WTC11 (cell line): ENCODE data around the gene TRPM4. TPM values are rescaled to one million over a fixed set of nuclear protein-coding genes. Genes with fewer than 3 reads are reported as not detected.

Experiments
- ATF1 ChIP-seq: sonication (generic); formaldehyde crosslinking; IDR thresholded peaks from 2 replicates; pipeline ENCODE4 v1.8.1; 2023; ENCODE audit warnings: mild to moderate bottlenecking, moderate library complexity, missing genetic modification reagents
- CBFB ChIP-seq: sonication (generic); formaldehyde crosslinking; IDR thresholded peaks from 2 replicates; pipeline ENCODE4 v1.8.1; 2022; ENCODE audit warnings: mild to moderate bottlenecking, low read depth, missing genetic modification reagents
- CREM ChIP-seq: sonication (generic); formaldehyde crosslinking; IDR thresholded peaks from 2 replicates; pipeline ENCODE4 v1.8.1; 2022; ENCODE audit warnings: mild to moderate bottlenecking, missing genetic modification reagents, moderate library complexity
- ELF4 ChIP-seq: sonication (generic); formaldehyde crosslinking; IDR thresholded peaks from 2 replicates; pipeline ENCODE4 v1.8.1; 2022; ENCODE audit warnings: low read depth, mild to moderate bottlenecking, moderate library complexity, missing genetic modification reagents
- EMX1 ChIP-seq: fragments of 250-450 bp; sonication (Bioruptor Pico); IDR thresholded peaks from 2 replicates; pipeline ENCODE4 v1.8.0; 2021; ENCODE audit warnings: mild to moderate bottlenecking
- GRHL2 ChIP-seq: fragments of 250-450 bp; sonication (Bioruptor Pico); IDR thresholded peaks from 2 replicates; pipeline ENCODE4 v1.8.0; 2022; ENCODE audit warnings: mild to moderate bottlenecking, moderate library complexity; ENCODE audit not compliant: insufficient replicate concordance, severe bottlenecking
- NFYB ChIP-seq: sonication (generic); formaldehyde crosslinking; conservative IDR thresholded peaks from 2 replicates; pipeline ENCODE4 v1.8.0; 2022; ENCODE audit warnings: low read depth, missing genetic modification reagents
- NR2C2 ChIP-seq: sonication (generic); formaldehyde crosslinking; IDR thresholded peaks from 2 replicates; pipeline ENCODE4 v1.8.0; 2022; ENCODE audit warnings: mild to moderate bottlenecking, missing genetic modification reagents
- SMAD4 ChIP-seq: sonication (generic); formaldehyde crosslinking; IDR thresholded peaks from 2 replicates; pipeline ENCODE4 v1.8.0; 2022; ENCODE audit warnings: mild to moderate bottlenecking, missing genetic modification reagents
- SOX15 ChIP-seq: fragments of 250-450 bp; sonication (Bioruptor Pico); IDR thresholded peaks from 2 replicates; pipeline ENCODE4 v1.9.0; 2021; ENCODE audit warnings: mild to moderate bottlenecking
- SP1 ChIP-seq: sonication (generic); formaldehyde crosslinking; conservative IDR thresholded peaks from 2 replicates; pipeline ENCODE4 v1.8.1; 2022; ENCODE audit warnings: missing genetic modification reagents
- TCF7 ChIP-seq: sonication (generic); formaldehyde crosslinking; IDR thresholded peaks from 2 replicates; pipeline ENCODE4 v1.8.0; 2022; ENCODE audit warnings: mild to moderate bottlenecking, low read depth, missing genetic modification reagents, moderate library complexity
- TP53 ChIP-seq: sonication (generic); formaldehyde crosslinking; IDR thresholded peaks from 2 replicates; pipeline ENCODE4 v1.8.1; 2023; ENCODE audit warnings: mild to moderate bottlenecking, missing genetic modification reagents
- ZNF138 ChIP-seq: sonication (generic); formaldehyde crosslinking; conservative IDR thresholded peaks from 2 replicates; pipeline ENCODE4 v1.8.1; 2022; ENCODE audit warnings: mild to moderate bottlenecking, moderate library complexity, missing genetic modification reagents
- ZNF232 ChIP-seq: sonication (generic); formaldehyde crosslinking; IDR thresholded peaks from 2 replicates; pipeline ENCODE4 v1.8.0; 2022; ENCODE audit warnings: mild to moderate bottlenecking, missing genetic modification reagents
- ZNF317 ChIP-seq: sonication (generic); formaldehyde crosslinking; IDR thresholded peaks from 2 replicates; pipeline ENCODE4 v1.8.1; 2023; ENCODE audit warnings: low read depth, mild to moderate bottlenecking, moderate library complexity, missing genetic modification reagents, borderline replicate concordance
- total RNA-seq: library from RNA; stranded (reverse); gene quantifications from 3 replicates; pipeline ENCODE4 v1.2.3, GENCODE V29; 2021
- TF ChIP-seq, protein P1 (sequence below): fragments of 250-450 bp; sonication (Bioruptor Pico); IDR thresholded peaks from 2 replicates; pipeline ENCODE4 v1.9.0; 2021; ENCODE audit warnings: mild to moderate bottlenecking
- TF ChIP-seq, protein P2 (sequence below): sonication (generic); formaldehyde crosslinking; IDR thresholded peaks from 2 replicates; pipeline ENCODE4 v1.8.1; 2022; ENCODE audit warnings: missing genetic modification reagents, borderline replicate concordance
- TF ChIP-seq, protein P3 (sequence below): sonication (generic); formaldehyde crosslinking; conservative IDR thresholded peaks from 2 replicates; pipeline ENCODE4 v1.8.1; 2023; ENCODE audit warnings: mild to moderate bottlenecking, low read depth, missing genetic modification reagents, moderate library complexity
- TF ChIP-seq, protein P4 (sequence below): sonication (generic); formaldehyde crosslinking; IDR thresholded peaks from 2 replicates; pipeline ENCODE4 v1.8.0; 2022; ENCODE audit warnings: mild to moderate bottlenecking, missing genetic modification reagents
- TF ChIP-seq, protein P5 (sequence below): sonication (generic); formaldehyde crosslinking; IDR thresholded peaks from 2 replicates; pipeline ENCODE4 v1.8.0; 2022; ENCODE audit warnings: mild to moderate bottlenecking, missing genetic modification reagents
- TF ChIP-seq, protein P6 (sequence below): sonication (generic); formaldehyde crosslinking; conservative IDR thresholded peaks from 2 replicates; pipeline ENCODE4 v1.8.1; 2022; ENCODE audit warnings: mild to moderate bottlenecking, missing genetic modification reagents
- TF ChIP-seq, protein P7 (sequence below): fragments of 200-600 bp; IDR thresholded peaks from 2 replicates; pipeline ENCODE4 v1.8.0; 2022; ENCODE audit warnings: antibody characterized with exemption
- TF ChIP-seq, protein P8 (sequence below): sonication (generic); formaldehyde crosslinking; IDR thresholded peaks from 2 replicates; pipeline ENCODE4 v1.8.1; 2022; ENCODE audit warnings: low read depth, mild to moderate bottlenecking, moderate library complexity, missing genetic modification reagents, borderline replicate concordance
- TF ChIP-seq, protein P9 (sequence below): fragments of 250-450 bp; sonication (Bioruptor Pico); IDR thresholded peaks from 2 replicates; pipeline ENCODE4 v1.9.0; 2021; ENCODE audit warnings: moderate library complexity, mild to moderate bottlenecking, inconsistent platforms, borderline replicate concordance
- TF ChIP-seq, protein P10 (sequence below): sonication (generic); formaldehyde crosslinking; IDR thresholded peaks from 2 replicates; pipeline ENCODE4 v1.8.0; 2022; ENCODE audit warnings: mild to moderate bottlenecking, missing genetic modification reagents

Gene TRPM4
- total RNA-seq, 1 experiment from 2014 or later = 15.5 TPM

DNA sequence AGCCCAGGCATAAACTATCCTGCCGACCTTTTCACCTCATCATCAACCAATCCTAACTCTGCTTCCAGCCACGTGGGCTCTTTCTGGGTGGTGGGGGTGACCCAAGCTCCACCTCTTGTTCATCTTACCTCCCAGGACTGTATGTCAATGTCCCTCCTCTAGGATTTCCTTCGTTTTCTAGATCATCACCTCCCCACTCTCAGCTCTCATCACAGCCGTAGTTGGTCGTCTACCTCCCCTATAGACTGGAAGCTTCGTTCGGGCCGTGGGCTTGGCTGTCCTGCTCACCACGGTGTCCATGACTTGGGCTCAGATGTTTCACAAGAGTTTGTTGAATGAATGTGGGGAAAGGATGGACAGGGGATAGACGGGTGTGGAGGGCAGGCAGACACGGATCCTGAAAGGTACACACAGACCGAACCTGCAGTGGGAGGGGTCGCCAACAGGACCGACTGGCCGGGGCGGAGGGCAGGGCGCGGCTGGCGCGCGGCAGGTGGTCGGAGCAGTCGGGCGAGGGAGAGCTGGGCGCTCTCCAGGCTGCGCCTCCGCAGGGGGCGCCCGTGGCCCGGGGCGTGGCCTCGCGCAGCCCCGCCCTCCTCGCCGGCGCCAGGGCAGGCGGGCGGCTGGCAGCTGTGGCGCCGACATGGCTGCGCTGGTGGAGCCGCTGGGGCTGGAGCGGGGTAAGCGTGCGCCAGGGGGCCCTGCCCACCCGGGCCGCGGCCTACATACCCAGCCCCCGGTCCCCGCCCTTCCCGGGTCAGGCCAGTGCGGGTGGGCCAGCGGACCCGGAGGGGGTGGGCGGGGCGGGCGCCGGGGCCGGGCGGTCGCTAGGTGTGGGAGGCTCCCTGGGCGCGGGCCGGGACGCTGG, 43.6 kb upstream of the TRPM4 start, which contains the start of gene LIN7B (continued):
- TF ChIP-seq ELF4 (CRISPR knock-in tag) = no peak
- TF ChIP-seq SP1 (CRISPR knock-in tag) = peak; percentile 90
- TF ChIP-seq, protein P1, sequence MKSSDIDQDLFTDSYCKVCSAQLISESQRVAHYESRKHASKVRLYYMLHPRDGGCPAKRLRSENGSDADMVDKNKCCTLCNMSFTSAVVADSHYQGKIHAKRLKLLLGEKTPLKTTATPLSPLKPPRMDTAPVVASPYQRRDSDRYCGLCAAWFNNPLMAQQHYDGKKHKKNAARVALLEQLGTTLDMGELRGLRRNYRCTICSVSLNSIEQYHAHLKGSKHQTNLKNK (CRISPR knock-in tag) = no peak
- TF ChIP-seq, protein P2, sequence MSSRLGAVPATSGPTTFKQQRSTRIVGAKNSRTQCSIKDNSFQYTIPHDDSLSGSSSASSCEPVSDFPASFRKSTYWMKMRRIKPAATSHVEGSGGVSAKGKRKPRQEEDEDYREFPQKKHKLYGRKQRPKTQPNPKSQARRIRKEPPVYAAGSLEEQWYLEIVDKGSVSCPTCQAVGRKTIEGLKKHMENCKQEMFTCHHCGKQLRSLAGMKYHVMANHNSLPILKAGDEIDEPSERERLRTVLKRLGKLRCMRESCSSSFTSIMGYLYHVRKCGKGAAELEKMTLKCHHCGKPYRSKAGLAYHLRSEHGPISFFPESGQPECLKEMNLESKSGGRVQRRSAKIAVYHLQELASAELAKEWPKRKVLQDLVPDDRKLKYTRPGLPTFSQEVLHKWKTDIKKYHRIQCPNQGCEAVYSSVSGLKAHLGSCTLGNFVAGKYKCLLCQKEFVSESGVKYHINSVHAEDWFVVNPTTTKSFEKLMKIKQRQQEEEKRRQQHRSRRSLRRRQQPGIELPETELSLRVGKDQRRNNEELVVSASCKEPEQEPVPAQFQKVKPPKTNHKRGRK (CRISPR knock-in tag) = no peak
- no peak for TF ChIP-seq TP53 (CRISPR knock-in tag)
- TF ChIP-seq, protein P3, sequence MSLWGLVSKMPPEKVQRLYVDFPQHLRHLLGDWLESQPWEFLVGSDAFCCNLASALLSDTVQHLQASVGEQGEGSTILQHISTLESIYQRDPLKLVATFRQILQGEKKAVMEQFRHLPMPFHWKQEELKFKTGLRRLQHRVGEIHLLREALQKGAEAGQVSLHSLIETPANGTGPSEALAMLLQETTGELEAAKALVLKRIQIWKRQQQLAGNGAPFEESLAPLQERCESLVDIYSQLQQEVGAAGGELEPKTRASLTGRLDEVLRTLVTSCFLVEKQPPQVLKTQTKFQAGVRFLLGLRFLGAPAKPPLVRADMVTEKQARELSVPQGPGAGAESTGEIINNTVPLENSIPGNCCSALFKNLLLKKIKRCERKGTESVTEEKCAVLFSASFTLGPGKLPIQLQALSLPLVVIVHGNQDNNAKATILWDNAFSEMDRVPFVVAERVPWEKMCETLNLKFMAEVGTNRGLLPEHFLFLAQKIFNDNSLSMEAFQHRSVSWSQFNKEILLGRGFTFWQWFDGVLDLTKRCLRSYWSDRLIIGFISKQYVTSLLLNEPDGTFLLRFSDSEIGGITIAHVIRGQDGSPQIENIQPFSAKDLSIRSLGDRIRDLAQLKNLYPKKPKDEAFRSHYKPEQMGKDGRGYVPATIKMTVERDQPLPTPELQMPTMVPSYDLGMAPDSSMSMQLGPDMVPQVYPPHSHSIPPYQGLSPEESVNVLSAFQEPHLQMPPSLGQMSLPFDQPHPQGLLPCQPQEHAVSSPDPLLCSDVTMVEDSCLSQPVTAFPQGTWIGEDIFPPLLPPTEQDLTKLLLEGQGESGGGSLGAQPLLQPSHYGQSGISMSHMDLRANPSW = no peak
- TF ChIP-seq, protein P4, sequence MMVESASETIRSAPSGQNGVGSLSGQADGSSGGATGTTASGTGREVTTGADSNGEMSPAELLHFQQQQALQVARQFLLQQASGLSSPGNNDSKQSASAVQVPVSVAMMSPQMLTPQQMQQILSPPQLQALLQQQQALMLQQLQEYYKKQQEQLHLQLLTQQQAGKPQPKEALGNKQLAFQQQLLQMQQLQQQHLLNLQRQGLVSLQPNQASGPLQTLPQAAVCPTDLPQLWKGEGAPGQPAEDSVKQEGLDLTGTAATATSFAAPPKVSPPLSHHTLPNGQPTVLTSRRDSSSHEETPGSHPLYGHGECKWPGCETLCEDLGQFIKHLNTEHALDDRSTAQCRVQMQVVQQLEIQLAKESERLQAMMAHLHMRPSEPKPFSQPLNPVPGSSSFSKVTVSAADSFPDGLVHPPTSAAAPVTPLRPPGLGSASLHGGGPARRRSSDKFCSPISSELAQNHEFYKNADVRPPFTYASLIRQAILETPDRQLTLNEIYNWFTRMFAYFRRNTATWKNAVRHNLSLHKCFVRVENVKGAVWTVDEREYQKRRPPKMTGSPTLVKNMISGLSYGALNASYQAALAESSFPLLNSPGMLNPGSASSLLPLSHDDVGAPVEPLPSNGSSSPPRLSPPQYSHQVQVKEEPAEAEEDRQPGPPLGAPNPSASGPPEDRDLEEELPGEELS (CRISPR knock-in tag) = no peak
- TF ChIP-seq CBFB (CRISPR knock-in tag) = no peak
- no peak for TF ChIP-seq ZNF138 (CRISPR knock-in tag)
- no peak for TF ChIP-seq NFYB (CRISPR knock-in tag)
- TF ChIP-seq ZNF232 (CRISPR knock-in tag) = no peak
- TF ChIP-seq, protein P5, sequence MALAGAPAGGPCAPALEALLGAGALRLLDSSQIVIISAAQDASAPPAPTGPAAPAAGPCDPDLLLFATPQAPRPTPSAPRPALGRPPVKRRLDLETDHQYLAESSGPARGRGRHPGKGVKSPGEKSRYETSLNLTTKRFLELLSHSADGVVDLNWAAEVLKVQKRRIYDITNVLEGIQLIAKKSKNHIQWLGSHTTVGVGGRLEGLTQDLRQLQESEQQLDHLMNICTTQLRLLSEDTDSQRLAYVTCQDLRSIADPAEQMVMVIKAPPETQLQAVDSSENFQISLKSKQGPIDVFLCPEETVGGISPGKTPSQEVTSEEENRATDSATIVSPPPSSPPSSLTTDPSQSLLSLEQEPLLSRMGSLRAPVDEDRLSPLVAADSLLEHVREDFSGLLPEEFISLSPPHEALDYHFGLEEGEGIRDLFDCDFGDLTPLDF (CRISPR knock-in tag) = no peak
- no peak for TF ChIP-seq TCF7 (CRISPR knock-in tag)
- TF ChIP-seq ATF1 (CRISPR knock-in tag) = no peak
- TF ChIP-seq NR2C2 (CRISPR knock-in tag) = no peak
- TF ChIP-seq, protein P6, sequence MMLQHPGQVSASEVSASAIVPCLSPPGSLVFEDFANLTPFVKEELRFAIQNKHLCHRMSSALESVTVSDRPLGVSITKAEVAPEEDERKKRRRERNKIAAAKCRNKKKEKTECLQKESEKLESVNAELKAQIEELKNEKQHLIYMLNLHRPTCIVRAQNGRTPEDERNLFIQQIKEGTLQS (CRISPR knock-in tag) = no peak
- TF ChIP-seq, protein P7, sequence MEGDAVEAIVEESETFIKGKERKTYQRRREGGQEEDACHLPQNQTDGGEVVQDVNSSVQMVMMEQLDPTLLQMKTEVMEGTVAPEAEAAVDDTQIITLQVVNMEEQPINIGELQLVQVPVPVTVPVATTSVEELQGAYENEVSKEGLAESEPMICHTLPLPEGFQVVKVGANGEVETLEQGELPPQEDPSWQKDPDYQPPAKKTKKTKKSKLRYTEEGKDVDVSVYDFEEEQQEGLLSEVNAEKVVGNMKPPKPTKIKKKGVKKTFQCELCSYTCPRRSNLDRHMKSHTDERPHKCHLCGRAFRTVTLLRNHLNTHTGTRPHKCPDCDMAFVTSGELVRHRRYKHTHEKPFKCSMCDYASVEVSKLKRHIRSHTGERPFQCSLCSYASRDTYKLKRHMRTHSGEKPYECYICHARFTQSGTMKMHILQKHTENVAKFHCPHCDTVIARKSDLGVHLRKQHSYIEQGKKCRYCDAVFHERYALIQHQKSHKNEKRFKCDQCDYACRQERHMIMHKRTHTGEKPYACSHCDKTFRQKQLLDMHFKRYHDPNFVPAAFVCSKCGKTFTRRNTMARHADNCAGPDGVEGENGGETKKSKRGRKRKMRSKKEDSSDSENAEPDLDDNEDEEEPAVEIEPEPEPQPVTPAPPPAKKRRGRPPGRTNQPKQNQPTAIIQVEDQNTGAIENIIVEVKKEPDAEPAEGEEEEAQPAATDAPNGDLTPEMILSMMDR = no peak
- TF ChIP-seq, protein P8, sequence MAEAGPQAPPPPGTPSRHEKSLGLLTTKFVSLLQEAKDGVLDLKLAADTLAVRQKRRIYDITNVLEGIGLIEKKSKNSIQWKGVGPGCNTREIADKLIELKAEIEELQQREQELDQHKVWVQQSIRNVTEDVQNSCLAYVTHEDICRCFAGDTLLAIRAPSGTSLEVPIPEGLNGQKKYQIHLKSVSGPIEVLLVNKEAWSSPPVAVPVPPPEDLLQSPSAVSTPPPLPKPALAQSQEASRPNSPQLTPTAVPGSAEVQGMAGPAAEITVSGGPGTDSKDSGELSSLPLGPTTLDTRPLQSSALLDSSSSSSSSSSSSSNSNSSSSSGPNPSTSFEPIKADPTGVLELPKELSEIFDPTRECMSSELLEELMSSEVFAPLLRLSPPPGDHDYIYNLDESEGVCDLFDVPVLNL (CRISPR knock-in tag) = no peak
- TF ChIP-seq, protein P9, sequence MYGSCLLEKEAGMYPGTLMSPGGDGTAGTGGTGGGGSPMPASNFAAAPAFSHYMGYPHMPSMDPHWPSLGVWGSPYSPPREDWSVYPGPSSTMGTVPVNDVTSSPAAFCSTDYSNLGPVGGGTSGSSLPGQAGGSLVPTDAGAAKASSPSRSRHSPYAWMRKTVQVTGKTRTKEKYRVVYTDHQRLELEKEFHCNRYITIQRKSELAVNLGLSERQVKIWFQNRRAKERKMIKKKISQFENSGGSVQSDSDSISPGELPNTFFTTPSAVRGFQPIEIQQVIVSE = no peak
- no peak for TF ChIP-seq ZNF317 (CRISPR knock-in tag)
- TF ChIP-seq SOX15 (CRISPR knock-in tag) = no peak
- peak; percentile 21; the same call in 1 of the 2 replicates for TF ChIP-seq CREM
- TF ChIP-seq GRHL2 (CRISPR knock-in tag) = no peak
- no peak for TF ChIP-seq SMAD4 (CRISPR knock-in tag)
- no peak for TF ChIP-seq EMX1 (CRISPR knock-in tag)
- TF ChIP-seq, protein P10, sequence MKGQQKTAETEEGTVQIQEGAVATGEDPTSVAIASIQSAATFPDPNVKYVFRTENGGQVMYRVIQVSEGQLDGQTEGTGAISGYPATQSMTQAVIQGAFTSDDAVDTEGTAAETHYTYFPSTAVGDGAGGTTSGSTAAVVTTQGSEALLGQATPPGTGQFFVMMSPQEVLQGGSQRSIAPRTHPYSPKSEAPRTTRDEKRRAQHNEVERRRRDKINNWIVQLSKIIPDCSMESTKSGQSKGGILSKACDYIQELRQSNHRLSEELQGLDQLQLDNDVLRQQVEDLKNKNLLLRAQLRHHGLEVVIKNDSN = peak; percentile 91
